ENCODE measurements around the gene BTNL8.
A peak's percentile ranks its signal among the peaks of the same experiment; 100 is the strongest.

Gene BTNL8

GRCh38 chr5:180920710-180921109 is 21.8 kb downstream of the BTNL8 start:
- no peak for DNase-seq (ENCODE audit: low read depth in 2 of 2)
- H3K4me3 ChIP-seq (replicated peaks in 1 of 2; ENCODE audit: low read depth in 2 of 2, low read length in 2 of 2): no peak overlapping the region
- TF ChIP-seq, protein P1, sequence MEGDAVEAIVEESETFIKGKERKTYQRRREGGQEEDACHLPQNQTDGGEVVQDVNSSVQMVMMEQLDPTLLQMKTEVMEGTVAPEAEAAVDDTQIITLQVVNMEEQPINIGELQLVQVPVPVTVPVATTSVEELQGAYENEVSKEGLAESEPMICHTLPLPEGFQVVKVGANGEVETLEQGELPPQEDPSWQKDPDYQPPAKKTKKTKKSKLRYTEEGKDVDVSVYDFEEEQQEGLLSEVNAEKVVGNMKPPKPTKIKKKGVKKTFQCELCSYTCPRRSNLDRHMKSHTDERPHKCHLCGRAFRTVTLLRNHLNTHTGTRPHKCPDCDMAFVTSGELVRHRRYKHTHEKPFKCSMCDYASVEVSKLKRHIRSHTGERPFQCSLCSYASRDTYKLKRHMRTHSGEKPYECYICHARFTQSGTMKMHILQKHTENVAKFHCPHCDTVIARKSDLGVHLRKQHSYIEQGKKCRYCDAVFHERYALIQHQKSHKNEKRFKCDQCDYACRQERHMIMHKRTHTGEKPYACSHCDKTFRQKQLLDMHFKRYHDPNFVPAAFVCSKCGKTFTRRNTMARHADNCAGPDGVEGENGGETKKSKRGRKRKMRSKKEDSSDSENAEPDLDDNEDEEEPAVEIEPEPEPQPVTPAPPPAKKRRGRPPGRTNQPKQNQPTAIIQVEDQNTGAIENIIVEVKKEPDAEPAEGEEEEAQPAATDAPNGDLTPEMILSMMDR (IDR thresholded peaks at IDR 0.05; ENCODE audit: low read depth, low read length): no peak

DNA sequence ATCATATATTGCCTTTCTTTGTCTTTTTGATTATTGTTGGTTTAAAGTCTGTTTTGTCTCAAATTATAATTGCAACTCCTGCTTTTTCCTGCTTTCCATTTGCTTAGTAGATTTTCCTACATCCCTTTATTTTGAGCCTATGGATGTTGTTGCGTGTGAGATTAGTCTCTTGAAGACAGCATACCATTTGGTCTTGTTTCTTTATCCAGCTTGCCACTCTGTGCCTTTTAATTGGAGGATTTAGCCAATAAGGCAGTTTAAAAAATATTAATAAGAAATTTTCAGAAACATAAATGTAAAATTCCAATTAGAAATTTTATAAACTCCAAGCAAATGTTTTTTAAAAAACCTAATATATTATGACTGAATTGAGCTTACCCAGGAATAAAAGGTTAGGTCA is 24.0 kb downstream of the BTNL8 start:
- H3K4me3 ChIP-seq (replicated peaks in 1 of 2; ENCODE audit: low read depth in 2 of 2, low read length in 2 of 2): no peak overlapping the region
- DNase-seq (ENCODE audit: low read depth in 2 of 2): no peak
- TF ChIP-seq, protein P1 (IDR thresholded peaks at IDR 0.05; ENCODE audit: low read depth, low read length): no peak

DNA sequence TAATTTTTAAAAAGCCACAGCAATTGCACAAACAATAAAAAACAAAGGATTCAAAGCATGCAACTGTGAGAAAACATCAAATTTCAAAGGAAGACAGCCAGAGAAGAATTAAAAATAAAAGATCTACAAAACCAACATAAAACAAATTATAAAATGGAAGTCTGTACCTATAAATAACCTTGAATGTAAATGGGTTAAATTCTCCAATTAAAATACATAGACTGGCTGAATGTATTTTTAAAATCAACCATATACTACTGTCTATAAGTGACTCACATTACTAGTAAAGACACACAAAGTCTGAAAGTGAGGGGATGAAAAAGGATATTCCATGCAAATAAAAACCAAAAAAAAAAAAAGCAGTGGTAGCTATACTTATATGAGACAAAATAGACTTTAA is 33.7 kb downstream of the BTNL8 start:
- no peak for DNase-seq (ENCODE audit: low read depth in 2 of 2)
- TF ChIP-seq, protein P1 (IDR thresholded peaks at IDR 0.05; ENCODE audit: low read depth, low read length): no peak
- H3K4me3 ChIP-seq (replicated peaks in 1 of 2; ENCODE audit: low read depth in 2 of 2, low read length in 2 of 2): no peak overlapping the region

DNA sequence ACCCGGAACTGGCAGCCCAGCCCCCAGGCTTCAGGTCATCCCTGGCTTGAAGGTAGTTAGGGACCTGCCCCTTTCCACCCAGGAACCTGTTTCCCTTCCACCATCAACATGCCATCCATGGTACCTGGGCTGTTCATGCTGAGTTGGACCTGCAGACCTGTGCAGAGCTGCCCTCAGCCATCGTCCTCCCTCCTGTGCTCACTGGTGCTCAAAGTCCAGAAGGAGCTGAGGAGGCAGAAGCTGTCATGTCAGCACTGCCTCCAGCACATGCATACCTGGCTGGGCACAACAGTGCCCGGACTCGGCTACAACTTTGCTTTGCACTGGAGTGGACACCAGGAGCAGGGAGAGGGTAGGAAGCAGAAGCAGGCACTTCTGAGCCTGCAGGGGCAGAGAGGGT is 36.2 kb downstream of the BTNL8 start:
- no peak for DNase-seq (ENCODE audit: low read depth in 2 of 2)
- TF ChIP-seq, protein P1 (IDR thresholded peaks at IDR 0.05; ENCODE audit: low read depth, low read length): no peak
- H3K4me3 ChIP-seq (replicated peaks in 1 of 2; ENCODE audit: low read depth in 2 of 2, low read length in 2 of 2): no peak overlapping the region

DNA sequence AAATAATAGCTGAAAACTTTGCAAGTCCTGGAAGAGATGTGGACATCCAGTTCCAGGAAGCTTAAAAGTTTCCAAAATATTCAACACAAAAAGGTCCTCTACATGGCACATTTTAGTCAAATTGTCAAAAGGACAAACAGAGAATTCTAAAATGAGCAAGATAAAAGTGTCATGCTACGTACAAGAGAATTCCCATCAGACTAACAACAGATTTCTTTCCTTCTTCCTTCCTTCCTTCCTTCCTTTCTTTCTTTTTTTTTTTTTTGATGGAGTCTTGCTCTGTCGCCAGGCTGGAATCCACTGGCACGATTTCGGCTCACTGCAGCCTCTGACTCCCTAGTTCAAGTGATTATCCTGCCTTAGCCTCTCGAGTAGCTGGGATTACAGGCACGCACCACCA is 39.3 kb downstream of the BTNL8 start:
- no peak overlapping the region for H3K4me3 ChIP-seq (replicated peaks in 1 of 2; ENCODE audit: low read depth in 2 of 2, low read length in 2 of 2)
- DNase-seq (ENCODE audit: low read depth in 2 of 2): no peak
- TF ChIP-seq, protein P1 (IDR thresholded peaks at IDR 0.05; ENCODE audit: low read depth, low read length): no peak

- peak in 1 of 2 donors; percentile 30 for DNase-seq (ENCODE audit: low read depth in 2 of 2)
- TF ChIP-seq, protein P1 (IDR thresholded peaks at IDR 0.05; ENCODE audit: low read depth, low read length): no peak
- H3K4me3 ChIP-seq (replicated peaks in 1 of 2; ENCODE audit: low read depth in 2 of 2, low read length in 2 of 2): no peak overlapping the region
Observed at GRCh38 chr5:180950291-180950949, 51.5 kb downstream of the BTNL8 start.

DNA sequence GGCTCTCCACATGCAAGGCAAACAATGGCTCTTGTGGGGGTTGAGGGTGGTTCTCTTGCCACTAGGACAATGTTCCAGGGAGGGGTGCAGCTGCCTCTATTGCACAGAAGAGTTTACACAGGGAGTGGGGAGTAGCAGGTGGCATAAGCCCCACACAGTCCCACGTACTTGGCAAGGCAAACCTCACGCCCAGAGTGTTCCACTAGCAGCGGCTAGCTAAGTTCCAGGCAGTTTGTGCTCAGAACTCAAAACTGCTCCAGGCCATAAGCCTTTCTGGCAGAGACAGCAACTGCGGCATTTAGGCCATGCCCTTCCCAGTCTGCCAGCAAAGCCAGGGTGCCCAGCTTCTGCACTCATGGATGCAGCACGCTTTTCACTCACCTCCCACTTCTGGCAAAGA is 60.7 kb downstream of the BTNL8 start:
- TF ChIP-seq, protein P1 (IDR thresholded peaks at IDR 0.05; ENCODE audit: low read depth, low read length): no peak
- DNase-seq (ENCODE audit: low read depth in 2 of 2): no peak
- H3K4me3 ChIP-seq (replicated peaks in 1 of 2; ENCODE audit: low read depth in 2 of 2, low read length in 2 of 2): no peak overlapping the region

Data from cardiac fibroblast (primary cell).